Right renal pelvis (tissue), 4 donors: Measurements from ENCODE around the gene CRB2. TPM values are rescaled to one million over a fixed set of nuclear protein-coding genes. Genes with fewer than 3 reads are reported as not detected.

Experiments used
- DNase-seq, 4 donors: peaks; one replicate each; pipeline ENCODE4 v3.0.0-alpha.2; 2013; ENCODE audit warnings: low read depth in 4 of 4, low spot score in 3 of 4, missing footprints in 1 of 4
- polyA plus RNA-seq, 4 donors: library from polyadenylated mRNA; unstranded; fragments of 120-200 nt; gene quantifications; one replicate each; pipeline ENCODE4 v1.2.1, GENCODE V29; 2013; ENCODE audit not compliant: insufficient read length in 4 of 4

Gene CRB2
- polyA plus RNA-seq, 4 donors = 22.7 to 34.6 (median 23.8) TPM

DNA sequence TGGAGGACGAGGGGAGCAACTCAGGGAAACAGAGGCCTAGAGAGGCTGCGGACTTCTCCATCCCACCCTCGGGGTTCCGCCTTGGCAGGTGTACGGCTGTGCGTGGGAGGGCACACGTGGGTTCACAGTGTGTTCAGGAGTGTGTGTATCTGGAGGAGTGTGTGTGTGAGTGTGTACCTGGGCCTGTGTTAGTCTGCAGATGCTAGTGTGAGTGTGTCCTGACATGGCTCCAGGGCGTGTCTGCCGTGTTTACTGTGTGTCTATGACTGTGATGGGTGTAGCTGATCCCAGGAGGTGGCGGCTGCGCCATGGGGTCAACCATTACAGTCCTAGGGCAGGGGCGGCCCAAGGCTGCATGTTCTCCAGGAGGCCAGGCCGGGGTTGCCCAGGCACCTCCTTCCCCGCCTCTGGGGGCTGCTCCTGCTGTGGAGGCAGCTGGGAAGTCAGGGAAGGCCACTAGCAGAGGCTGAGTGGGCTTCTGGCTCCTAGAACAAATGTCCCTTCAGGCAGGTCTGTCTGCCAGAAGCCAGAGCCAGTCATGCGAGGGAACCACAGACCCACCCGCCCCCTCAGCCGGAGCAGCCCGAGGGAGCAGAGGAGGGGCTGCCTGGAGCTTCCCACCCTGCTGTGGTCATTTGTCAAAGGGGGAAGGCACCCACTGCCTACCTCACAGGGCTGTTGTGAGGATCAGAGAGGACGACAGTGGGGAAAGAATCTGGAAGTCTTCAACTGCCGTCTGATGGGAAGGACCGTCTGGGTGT lies 21.4 kb downstream of the CRB2 start:
- DNase-seq = no peak

DNA sequence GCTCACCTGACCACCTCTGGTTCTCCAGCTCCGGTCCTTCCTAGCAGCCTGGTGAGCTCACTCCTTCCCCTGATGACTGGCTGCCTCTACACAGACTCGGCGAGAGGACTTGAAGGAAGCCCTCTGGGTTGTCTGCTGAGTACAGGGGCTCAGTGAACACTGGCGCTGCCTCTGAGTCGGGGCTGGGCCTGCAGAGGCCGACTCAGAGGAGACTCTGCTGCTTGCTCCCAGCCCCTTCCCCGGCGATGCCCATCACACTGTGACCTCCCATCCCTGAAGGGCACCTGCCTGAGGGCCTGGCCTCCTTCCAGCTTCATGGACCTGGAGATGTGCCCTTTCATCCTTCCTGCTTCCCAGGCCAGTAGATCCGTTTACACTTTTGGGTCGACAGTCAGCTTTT lies 22.0 kb downstream of the CRB2 start:
- no peak for DNase-seq

DNA sequence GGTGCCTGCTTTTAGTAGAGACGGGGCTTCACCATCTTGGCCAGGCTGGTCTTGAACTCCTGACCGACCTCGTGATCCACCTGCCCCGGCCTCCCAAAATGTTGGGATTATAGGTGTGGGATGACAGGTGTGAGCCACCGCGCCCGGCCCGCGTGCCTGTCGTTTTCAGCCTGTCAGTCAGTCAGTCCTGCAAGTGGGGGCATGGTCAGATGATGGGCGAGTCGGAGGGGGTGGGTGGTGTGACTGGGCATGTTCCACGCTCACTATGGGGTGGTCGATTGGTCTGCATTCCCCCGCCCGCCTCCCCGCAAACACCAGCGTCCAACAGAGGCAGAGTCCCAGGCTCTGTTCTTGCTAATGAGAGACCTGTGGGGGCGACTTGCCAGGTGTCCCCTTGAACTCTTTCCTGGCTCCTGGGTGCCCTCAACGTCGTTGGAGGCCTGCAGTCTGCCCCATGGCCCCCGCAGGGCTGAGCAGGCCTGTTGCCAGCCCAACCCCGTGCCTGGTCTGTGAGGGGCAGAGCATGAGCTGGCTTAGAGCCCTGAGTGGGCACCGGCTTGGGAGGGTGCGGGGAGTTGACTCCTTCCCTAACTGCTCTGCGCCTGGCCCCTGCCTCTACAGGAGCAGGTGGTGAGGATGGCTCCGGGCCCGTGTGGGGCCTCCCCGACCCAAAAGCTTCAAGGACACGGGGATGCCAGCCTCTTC lies 23.1 kb downstream of the CRB2 start:
- DNase-seq = no peak

DNA sequence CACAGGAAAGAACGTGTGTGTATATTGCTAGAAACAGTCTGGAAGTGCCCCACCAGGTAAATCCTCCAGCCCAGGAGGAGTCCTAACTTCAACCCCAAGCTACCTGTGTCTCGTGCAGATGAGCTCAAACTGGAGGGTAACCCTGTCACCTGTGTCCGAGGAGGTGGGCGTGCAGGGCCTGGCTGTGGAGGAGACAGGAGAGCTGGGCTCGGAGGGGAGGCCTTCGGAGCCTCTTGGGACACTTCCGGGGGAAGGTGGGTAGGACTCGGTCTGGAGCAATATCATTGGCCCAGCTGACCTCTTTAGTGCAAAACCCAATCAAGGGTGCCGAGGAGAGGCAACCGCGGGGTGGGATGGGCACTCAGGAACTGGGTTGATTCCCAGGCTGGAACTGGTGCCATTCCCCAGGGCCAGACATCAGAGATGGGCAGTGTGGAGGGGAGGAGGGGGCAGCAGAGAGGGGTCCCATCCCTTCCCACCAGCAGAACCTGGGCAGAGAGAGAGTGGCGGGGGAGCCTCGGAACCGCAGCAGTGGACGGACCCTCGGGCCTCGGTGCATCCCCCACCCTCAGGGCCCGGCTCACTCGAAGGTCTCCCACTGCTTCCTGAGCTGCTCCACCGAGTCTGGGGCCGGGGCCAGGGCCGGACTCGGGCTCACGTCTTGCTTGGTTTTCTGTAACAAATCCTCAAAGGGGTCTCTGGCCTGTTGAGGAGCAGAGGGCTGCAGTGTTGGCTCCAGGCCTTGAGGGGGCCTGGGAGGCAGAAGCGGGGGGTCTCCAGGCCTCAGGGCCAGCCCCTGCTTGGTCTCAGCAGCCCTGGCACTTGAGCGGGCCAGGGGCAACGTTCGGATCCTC lies 25.1 kb downstream of the CRB2 start:
- DNase-seq = no peak

DNA sequence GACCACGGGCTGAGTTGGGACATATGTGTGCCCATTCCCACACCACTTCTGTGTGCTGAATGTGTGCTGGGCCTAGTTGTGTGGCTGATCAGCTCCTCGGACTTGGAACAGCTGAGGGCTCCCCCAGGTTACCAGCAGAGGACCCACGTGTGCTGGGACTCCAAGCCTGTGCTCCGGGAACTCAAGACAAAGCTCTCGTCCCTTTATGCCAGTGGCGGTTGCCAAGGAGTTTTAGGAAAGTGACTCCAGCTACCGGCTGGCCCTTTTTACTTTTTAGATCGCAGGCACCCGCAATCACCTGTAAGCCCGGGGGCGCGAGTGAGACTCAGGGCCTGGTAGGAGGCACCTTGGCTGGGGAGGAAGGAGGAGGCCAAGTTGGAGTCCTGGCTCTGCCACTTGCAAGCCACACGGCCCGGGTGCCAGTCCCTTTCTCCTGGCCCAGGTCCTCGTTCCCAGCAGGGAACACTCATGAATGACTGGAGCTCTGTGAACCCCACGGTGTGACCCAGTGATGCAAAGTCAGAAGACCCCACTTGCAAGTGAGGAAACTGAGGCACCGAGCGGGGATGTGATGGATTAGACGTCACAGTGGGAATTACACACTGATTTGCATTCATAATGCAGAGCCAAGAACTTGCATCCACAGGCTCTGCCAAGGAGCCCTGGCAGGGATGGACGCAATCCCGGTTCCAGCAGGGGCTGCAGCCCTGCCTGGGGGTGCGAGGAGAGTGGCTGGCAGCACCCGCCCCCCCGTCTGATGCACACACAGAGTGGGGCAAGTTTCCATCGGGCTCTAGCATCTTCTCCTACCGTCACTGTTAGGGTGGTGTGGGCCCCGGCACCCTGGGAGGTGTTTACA lies 26.9 kb downstream of the CRB2 start:
- DNase-seq = no peak

DNA sequence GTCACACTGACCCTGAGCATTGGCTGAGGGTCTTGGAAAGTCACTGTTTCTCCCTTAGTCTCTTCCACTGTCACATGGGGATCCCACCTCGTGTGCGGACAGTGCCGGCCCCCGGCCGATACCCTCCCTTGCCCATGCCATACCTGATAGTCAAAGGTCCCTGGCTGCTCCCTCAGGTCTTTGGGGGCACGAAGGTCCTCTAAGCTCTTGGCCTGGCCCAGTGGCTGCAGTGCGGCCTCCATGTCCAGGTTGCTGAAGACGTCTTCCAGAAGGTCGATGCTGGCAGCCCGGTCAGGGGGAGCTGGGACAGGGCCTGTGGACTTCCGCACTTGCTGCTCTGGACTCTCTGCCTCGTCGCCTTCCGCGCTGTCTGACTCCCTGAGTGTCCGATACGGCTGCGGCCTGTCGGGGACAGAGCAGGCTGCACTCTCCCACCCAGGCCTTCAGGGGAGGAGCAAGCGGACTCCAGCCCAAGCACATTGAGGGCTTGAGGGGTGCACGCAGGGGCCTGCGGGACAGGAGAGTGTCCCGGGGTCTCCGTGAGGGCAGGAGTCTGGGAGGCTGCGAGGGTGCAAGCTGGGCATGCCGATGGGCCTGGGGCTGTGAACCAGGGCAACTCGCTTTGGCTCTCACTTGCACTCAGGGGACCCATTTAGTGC lies 27.6 kb downstream of the CRB2 start:
- DNase-seq = no peak

DNA sequence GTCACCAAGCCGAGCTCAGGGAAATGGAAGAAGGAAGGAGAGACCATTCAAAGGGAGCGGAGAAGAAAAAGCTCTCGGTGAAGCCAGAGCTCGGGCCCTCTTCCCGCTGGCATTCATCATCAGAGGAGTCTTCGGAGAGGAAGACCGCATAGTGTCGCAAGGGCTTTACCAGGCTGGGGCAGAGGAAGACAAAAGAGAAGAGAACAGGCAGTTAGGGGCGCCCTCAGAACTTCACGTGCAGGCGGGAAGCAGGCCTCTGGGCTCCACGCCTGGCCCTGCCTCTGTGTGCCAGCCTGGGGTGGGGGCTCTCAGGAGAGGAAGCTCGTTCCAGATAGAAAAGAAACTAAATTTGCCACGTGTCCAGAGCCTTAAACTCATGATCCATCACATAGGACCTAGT lies 31.7 kb downstream of the CRB2 start:
- DNase-seq = no peak

DNA sequence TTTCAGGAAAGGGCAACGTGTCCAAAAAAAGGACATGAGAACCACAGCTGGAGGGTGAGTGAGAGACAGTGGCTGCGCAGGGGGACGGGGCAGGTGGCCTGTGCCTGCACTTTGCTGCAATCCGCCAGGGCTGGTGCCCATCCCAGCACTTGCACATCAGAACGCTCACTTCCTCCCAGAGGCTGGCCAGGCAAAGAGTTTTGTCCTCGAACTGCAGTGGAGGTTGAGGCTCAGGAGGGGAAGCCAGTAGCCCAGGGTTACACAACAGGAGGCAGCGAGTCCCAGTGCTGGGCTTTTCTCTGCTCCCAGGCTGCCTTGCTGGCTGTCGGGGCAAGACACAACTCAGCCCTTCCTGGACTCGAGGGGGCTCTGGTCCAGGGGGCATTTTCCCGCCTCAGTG lies 33.1 kb downstream of the CRB2 start:
- no peak for DNase-seq

DNA sequence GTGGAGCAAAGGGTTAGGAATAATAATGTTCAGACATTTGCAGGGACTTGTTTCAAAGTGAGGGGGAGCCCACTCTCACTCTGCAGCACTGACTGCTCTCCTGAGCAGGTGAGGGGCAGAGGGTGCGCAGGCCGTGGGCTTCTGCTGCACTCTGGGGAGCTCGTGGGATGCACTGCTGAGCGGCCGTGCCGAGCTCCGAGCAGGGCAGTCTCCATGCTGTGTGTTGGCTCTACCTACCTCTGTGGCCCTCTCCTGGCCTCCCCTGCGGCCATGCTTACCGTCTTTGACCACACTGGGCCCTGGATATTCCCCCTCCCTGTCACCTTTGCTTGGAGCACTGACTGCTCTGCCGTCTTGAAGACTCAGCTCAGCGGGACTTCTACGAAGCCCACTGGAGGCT lies 33.7 kb downstream of the CRB2 start:
- DNase-seq = no peak

DNA sequence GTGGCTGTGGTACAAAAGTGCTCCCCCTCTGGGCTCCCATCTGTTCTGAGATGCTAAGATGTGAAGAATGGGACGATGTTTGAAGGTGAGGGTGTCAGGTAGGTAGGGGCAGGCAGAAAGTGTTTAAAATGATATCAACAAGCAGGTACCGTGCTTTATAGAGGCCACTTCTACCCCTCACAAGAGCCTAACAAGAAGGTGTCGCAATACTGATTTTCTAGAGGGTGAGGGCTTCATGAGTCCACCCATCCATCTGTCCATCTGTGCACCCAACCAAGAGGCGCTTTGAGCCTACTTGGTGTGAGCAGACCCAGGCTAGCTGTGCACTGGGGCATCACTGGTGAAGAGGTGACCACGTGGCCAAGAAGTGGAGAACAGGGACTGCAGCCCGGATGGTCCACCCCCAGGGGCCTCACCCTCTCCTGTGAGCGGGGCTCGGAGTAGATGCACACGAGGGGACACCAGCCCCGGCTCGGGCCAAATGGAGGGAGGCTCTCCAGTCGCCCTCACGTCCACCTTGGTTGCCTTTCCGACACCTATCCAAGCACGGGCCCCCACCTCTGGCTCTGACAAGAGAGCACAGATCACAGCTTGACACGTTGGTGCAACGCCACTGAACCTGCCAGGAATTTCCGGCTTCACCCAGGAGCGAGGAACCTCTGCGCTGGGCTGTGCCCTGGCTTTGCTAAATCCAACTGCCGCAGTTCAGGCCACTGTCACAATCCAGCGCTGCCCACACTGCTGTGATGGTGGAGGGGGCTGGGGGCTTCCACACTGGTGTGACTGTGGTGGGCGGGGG lies 34.5 kb downstream of the CRB2 start:
- no peak for DNase-seq

DNA sequence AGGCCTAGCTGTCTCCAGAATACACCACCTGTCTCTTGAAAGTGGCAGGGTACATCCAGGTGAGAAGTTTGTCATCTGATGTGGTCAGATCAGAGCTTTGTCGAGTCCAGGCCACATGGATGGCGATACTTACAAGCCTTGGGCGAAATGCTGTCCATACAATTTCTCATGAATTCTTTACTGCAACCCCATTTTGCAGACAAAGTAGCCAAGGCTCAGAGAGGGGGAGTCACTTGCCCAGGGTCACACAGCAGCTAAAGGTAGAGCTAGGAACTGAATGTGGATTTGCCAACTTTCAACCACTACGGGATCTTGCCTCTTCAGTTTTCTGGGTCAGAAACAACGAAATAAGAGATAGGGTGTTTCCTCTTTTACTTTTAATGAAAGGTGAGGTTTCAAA lies 35.2 kb downstream of the CRB2 start:
- DNase-seq = no peak

DNA sequence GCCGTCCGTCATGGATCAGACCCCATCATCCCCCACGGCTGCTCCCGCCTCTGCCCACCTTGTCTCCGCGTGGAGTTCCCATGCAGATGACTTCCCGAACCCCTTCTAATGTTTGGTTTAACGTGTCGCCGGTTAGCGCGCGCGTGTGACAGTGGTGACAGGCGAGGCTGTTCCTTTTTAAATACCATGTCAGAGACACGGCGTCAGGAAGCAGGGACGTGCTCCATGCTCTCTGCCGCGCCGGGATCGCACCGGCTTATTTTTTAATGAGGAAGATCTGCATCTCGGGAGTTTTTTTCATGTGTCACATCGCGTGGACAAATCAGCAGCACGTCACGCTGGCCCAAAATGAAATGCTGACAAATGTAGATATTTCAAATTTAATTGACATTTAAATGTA lies 35.9 kb downstream of the CRB2 start:
- DNase-seq = no peak

DNA sequence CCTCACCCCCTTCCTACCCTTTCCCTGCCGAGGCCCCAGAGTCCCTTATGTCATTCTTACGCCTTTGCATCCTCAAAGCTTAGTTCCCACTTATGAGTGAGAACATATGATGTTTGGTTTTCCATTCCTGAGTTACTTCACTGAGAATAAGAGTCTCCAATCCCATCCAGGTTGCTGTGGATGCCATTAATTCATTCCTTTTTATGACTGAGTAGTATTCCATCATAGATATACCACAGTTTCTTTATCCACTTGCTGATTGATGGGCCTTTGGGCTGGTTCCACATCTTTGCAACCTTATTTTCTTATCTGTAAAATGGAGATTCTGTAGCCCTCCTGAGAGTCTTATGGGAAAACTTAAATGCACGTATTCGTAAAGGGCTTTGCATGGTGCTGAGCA lies 36.8 kb downstream of the CRB2 start:
- no peak for DNase-seq

DNA sequence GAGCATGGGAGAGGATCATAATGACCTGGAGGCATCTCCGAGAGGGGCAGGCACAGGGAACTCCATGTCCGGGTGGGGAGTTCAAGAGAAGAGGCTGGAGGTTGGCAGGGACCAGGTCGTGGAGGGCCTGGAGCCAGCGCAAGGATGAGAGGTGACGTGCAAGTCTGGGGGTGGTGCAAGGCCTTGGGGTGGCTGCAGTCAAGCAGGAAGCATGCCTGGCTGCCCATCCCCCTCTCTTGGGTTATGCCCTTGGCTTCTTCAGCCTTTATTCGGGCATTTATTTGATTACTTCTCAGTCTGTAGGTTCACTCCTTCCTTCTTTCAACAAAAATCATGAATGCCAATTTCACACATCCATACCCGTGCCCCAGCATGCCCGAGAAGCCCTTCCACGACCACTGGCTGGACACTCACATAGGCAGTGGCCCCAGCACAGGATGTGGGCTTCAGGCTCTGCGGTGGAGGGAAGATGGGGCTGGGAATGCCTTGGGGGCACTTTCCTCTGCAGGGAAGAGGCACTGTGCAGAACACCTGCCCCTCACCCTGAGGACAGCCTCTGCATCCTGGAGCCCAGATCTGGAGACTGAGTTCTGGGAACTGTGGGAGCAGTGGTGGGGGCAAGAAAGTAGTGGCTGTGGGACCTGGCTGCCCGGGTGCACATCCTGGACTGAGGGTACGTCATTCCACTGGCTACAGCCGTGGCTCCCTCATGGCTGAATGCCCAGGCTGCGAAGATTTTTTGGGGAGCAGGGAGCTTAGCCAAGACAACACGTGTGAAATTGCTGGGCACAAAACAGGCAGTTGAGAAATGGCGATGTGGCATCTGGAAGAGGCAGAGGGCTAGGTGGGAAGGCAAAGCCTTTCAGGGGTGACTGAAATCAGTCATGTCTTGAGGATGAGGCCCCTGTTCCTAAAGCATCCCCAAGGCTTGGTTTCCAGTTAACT lies 38.6 kb downstream of the CRB2 start:
- DNase-seq = no peak

DNA sequence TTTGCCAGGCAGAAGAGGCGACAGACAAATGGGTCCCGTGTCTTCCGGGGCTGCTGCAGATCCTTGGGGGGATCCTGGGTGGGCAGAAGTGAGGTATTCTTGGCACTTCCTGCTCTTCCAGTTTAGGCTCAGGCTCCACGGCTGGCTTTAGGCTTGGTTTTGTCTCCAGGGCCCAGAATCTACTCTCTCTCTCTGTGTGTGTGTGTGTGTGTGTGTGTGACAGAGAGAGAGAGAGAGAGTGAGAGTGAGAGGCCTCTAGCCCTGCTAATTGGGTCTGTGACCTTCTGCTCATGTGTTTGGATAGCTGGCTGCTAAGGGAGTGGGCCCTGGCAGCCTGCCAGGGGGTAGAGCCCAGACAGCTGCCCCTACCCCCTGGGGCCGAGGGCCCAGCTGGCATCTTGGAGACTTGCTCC lies 39.3 kb downstream of the CRB2 start:
- no peak for DNase-seq

DNA sequence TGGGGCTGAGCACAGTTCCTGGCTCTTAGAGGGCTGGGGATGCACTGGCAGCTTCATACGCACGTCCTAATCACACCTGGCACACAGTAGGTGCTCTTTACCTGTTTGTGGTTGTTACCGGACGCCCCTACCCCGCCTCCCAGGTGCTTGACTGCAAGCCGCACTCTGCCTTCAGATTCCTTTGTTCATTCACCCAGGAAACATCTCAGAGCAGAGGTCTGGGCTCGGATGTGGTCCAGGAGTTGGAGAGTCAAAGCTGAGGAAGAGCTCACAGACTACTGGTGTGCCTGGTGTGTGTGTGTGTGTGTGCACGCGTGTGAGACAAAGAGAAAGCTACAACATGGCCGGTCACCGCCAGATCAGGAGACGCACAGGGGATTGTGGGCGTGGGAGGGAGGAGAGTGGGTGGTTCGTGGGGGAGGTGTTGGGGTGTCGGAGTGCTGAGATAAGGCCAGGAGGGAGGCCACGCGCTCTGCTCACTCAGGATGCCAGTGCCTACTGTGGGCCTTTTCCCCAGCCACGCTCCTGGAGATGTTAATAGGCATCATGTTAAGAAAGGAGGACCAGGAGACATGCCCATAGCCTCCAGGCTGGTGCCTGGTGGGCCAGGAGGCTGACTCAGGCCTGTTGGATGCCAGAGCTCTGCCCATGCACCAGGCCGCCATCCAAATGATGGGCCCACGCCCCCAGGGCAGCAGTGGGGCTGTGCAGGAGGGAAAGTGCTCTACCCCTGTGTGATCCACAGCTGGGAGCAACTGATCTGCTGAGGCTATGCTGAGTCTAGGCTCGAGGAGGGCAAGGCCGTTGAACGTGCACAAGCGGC lies 39.9 kb downstream of the CRB2 start:
- DNase-seq = no peak

DNA sequence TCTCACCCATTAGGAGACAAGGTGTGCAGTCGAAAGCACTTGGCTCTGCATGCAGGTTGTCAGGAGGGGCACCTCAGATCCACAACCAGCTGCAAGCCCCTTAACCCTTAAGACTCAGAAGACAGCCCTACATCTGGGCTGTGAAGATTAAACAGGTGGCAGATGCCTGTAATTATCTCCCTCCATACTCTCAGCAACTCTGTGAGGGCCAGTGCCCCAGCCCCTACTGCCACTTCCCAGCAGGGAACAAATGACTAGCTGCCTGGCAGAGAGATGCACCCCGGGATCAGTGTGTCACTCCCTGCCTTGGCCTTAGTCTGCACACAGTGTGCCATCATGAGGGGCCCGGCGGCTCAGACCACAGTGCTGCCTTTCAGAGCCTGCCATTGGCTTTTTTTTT lies 42.0 kb downstream of the CRB2 start:
- DNase-seq = no peak
